Central memory CD8-positive, alpha-beta T cell (primary cell): ENCODE measurements around the gene SOBP.
A peak's percentile ranks its signal among the peaks of the same experiment; 100 is the strongest.

Source experiments
- ATAC-seq: fragments of 150-1000 bp; cut with Tn5 transposase; replicated peaks from 2 replicates; pipeline ENCODE4 v1.10.0; 2022; ENCODE audit warnings: mild to moderate bottlenecking, moderate FRiP score, moderate number of reproducible peaks; ENCODE audit not compliant: poor library complexity, severe bottlenecking; ENCODE audit errors: extremely low read depth
- DNase-seq, 2 donors: peaks; one replicate each; pipeline ENCODE4 v3.0.0; 2021; ENCODE audit warnings: low spot score in 2 of 2
- H3K27ac Mint-ChIP-seq: one replicate; pipeline ENCODE4 v1.8.0; 2022; ENCODE audit warnings: low read depth, mild to moderate bottlenecking, moderate library complexity, mixed read lengths
- H3K27me3 Mint-ChIP-seq: one replicate; pipeline ENCODE4 v1.8.0; 2022; ENCODE audit warnings: mixed read lengths
- H3K36me3 Mint-ChIP-seq: one replicate; pipeline ENCODE4 v1.8.0; 2022; ENCODE audit warnings: mild to moderate bottlenecking, moderate library complexity, mixed read lengths; ENCODE audit not compliant: insufficient read depth
- H3K4me1 Mint-ChIP-seq: one replicate; pipeline ENCODE4 v1.8.0; 2022; ENCODE audit warnings: mixed read lengths
- H3K4me3 Mint-ChIP-seq: one replicate; pipeline ENCODE4 v1.8.0; 2022; ENCODE audit warnings: mild to moderate bottlenecking, moderate library complexity, mixed read lengths
- H3K9me3 Mint-ChIP-seq: one replicate; pipeline ENCODE4 v1.8.0; 2022; ENCODE audit warnings: mixed read lengths

Gene SOBP

DNA sequence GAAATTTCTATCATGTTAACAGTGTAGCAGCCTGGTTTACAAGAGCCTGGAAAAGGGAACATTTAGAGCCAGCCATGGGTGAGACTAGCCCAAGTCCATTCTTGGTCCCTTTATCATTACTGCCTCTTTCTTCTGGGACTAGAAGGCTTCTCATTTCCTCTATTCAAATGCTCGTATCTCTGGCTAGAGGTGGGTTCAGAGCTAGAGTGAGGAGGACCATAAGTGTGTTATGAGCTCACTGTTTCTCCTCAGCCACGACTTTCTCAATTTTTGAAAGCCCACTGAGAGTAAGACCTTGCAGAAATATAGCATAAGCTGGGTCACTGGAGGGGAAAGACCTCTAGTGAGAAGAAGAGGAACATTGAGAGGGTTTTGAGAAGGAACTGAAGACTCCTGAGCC lies 100.0 kb downstream of the SOBP start:
- H3K27ac Mint-ChIP-seq, result no peak overlapping the region
- no peak for ATAC-seq
- H3K4me1 Mint-ChIP-seq, result no peaks in the 10 kb centered on the region
- no peaks in the 10 kb centered on the region for H3K9me3 Mint-ChIP-seq
- DNase-seq, result no peak
- no peaks in the 10 kb centered on the region for H3K36me3 Mint-ChIP-seq
- no peak overlapping the region for H3K4me3 Mint-ChIP-seq
- H3K27me3 Mint-ChIP-seq, result peaks cover 28% of the 10 kb centered on the region

DNA sequence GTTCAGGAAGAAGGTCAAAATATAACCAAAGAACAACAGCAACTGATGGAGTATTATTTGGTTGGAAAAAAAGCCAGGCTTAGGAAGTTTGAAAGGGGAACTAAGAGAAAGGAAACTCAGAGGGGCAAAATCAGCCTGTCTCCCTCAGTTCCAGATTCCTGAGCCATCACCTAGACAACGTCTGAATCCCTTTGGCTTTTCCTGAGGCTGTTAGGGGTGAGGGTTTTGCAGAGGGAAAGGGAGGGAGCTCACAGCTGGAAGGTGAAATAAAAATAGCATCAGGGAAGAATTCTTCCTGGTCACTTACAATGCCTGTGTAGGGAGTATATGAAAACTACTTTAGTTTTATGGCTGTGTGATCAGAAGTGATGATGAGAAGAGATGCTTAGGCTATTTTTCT lies 100.5 kb downstream of the SOBP start:
- ATAC-seq, result no peak
- no peak for DNase-seq
- H3K27me3 Mint-ChIP-seq, result peaks cover 28% of the 10 kb centered on the region
- no peak overlapping the region for H3K4me3 Mint-ChIP-seq
- H3K36me3 Mint-ChIP-seq, result no peaks in the 10 kb centered on the region
- no peaks in the 10 kb centered on the region for H3K9me3 Mint-ChIP-seq
- no peaks in the 10 kb centered on the region for H3K4me1 Mint-ChIP-seq
- no peak overlapping the region for H3K27ac Mint-ChIP-seq

DNA sequence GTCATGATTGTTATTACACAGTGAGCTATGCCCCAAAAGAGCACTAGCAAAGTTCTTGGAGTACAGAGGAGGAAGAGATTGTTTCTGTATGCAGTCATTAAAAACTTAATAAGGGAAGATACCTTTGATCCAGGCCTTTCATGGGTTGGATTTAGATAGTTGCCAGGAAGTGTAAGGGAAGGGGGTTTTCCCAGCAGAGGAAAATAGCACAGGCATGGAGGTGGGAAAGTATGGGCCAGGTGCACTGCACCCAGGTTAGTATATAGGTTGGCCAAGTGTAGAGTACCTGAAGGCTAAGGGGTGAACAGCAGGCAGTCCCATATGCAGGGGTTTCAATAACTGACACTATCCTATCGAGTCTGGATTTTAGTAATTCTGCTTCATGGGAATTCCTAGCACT lies 101.4 kb downstream of the SOBP start:
- Mint-ChIP-seq H3K36me3 (no peaks in the 10 kb centered on the region), H3K4me3 (no peak overlapping the region), H3K9me3 (no peaks in the 10 kb centered on the region), H3K4me1 (no peaks in the 10 kb centered on the region), H3K27ac (no peak overlapping the region), H3K27me3 (peaks cover 28% of the 10 kb centered on the region)
- ATAC-seq, result no peak
- DNase-seq, result no peak

DNA sequence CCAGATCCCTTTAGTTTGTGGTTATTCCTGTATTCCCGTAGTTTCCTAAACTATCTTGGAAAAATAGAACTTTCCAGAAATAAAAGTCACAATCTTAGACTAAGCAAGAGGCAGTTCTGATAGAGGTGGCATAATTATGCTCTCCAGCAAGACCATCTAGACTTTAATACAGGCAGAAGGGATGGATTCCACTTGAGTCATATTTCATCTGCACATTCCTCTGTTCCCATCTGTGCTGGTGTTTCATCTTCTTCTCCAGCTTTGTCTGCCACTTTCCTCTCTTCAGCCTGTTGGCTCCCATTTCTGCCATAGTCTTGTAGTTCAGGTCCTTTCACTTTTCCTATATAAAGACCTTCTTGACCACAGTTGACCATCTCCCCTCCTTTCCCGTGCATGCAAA lies 102.9 kb downstream of the SOBP start:
- Mint-ChIP-seq H3K36me3 (no peaks in the 10 kb centered on the region), H3K4me1 (no peaks in the 10 kb centered on the region), H3K27ac (no peak overlapping the region), H3K9me3 (no peaks in the 10 kb centered on the region), H3K4me3 (no peak overlapping the region), H3K27me3 (peaks cover 28% of the 10 kb centered on the region)
- DNase-seq (no peak), ATAC-seq (no peak)

DNA sequence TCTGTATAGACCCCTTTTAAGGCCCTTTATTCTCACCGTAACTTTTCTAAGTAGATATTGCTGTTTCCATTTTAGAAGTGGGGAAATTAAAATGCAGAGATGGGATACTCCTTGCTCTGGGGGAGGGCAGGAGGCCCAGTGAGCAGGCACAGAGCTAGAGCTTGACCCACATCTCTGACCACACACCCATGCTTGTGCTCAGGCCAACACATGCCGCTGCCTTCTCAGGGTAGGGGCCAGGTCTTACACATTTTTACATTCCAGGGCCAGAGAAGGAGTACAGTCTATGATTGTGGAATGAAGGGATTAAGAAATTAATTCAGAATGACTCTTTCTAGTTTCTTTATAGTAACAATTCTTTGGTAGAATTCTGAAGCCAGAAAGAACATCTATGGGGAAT lies 104.8 kb downstream of the SOBP start:
- DNase-seq (no peak), ATAC-seq (no peak)
- Mint-ChIP-seq H3K4me1 (no peaks in the 10 kb centered on the region), H3K4me3 (no peak overlapping the region), H3K36me3 (no peaks in the 10 kb centered on the region), H3K27me3 (peaks cover 28% of the 10 kb centered on the region), H3K27ac (no peak overlapping the region), H3K9me3 (no peaks in the 10 kb centered on the region)

DNA sequence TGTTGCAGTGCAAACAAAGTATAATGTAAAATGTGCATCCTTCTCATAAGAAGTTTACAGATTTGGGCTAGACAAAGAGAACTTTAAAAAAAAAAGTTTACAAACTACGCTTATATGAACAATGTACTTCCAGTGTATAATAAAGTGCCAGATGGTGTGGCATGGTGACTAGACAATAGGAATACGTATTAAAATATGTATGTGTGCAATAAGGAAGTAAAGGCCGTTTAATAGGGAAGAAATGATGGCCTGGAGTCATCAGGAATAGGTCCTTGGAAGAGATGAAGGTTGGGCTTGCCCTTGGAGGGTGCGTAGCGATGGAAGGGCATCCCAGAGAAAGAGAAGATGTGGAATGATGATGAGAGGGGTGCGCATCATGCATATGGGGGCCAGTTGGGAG lies 108.2 kb downstream of the SOBP start:
- no peak for DNase-seq
- peaks cover 4% of the 10 kb centered on the region for H3K27me3 Mint-ChIP-seq
- no peaks in the 10 kb centered on the region for H3K9me3 Mint-ChIP-seq
- H3K4me1 Mint-ChIP-seq, result no peaks in the 10 kb centered on the region
- H3K36me3 Mint-ChIP-seq, result no peaks in the 10 kb centered on the region
- H3K27ac Mint-ChIP-seq, result no peak overlapping the region
- no peak for ATAC-seq
- H3K4me3 Mint-ChIP-seq, result no peak overlapping the region

DNA sequence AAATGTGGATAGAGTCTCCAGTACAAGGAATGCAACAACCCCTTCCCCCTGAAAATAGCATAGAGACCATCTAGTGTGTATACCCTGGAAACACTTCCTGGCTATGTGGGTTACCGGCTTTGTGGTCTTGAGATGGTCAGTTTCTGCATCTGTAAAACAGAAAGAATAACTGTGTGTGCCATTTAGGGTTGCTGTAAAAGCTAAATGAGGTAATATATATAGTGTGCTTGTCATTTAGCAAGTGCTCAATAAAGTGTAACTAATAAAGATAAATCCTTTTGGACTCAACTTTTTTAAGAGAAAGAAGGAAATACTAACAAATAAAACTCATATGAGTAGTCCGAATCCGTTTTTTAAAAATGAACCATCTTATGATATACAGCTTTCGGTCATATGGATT lies 109.1 kb downstream of the SOBP start:
- ATAC-seq (no peak), DNase-seq (no peak)
- no peaks in the 10 kb centered on the region for H3K27me3 Mint-ChIP-seq
- no peaks in the 10 kb centered on the region for H3K9me3 Mint-ChIP-seq
- H3K4me1 Mint-ChIP-seq, result no peaks in the 10 kb centered on the region
- no peak overlapping the region for H3K4me3 Mint-ChIP-seq
- H3K27ac Mint-ChIP-seq, result no peak overlapping the region
- no peaks in the 10 kb centered on the region for H3K36me3 Mint-ChIP-seq

DNA sequence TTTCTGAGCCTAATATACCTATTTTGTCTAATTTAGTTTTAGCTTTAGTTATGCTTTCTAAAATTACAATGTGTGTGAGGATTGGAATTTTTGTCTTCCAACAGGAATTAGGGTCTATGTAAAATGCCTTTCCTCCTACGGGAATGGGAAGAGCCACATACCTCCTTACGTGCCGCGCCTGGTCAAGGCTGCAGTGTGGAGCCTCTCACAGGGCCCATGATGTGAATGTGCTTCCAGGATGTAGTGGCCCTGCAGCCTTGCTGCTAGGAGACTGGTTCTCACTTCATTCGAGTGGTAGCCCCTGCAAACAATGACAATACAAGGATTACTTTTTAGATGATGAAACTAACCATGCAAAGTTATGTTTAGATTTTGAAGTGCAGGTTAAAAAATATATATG lies 110.2 kb downstream of the SOBP start:
- Mint-ChIP-seq H3K27ac (no peak overlapping the region), H3K27me3 (no peaks in the 10 kb centered on the region), H3K36me3 (no peaks in the 10 kb centered on the region), H3K4me1 (no peaks in the 10 kb centered on the region), H3K9me3 (no peaks in the 10 kb centered on the region), H3K4me3 (no peak overlapping the region)
- no peak for DNase-seq
- no peak for ATAC-seq

DNA sequence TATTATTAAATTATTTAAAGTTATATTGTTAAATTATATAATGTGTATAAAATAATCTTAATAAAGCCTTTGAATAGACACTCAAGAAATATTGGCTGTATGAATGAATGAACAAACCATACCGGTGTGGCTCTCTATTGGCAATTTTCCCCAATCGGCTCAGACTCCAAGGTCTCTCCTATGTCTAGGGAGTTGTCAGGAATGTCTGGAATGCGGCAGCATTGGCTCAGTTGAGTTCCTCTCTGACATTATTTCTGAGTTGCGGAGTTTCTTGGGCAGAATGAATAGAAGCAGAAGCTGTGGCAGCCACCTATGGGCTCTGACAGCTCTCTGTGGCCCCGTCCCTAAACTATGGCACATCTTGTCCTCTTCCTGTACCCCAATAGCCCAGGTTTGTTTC lies 111.0 kb downstream of the SOBP start:
- H3K4me1 Mint-ChIP-seq, result no peaks in the 10 kb centered on the region

DNA sequence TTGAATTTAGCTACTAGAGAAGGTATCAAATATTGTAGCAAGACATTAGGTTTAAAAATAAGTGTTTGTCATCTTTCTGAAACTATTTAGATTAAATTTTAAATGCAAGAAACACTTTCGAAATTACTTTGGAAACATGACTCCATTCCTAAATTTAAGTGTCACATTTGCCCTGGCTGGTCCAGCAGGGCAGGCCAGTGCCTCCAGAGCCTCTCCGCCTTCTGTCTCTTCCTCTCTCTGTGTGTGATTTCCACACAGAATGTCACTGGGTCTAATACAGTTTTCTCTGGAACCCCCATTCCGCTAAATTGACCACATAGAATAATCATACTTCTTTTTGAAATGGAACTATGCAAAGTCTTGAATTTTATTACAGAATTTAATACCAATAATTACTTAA lies 111.5 kb downstream of the SOBP start:
- Mint-ChIP-seq H3K27me3 (no peaks in the 10 kb centered on the region), H3K36me3 (no peaks in the 10 kb centered on the region)

More for the DNA sequence above, 111.0 kb downstream of the SOBP start:
- DNase-seq, result no peak
- H3K9me3 Mint-ChIP-seq, result no peaks in the 10 kb centered on the region
- no peak overlapping the region for H3K27ac Mint-ChIP-seq
- no peaks in the 10 kb centered on the region for H3K27me3 Mint-ChIP-seq
- ATAC-seq, result no peak
- H3K4me3 Mint-ChIP-seq, result no peak overlapping the region
- H3K36me3 Mint-ChIP-seq, result no peaks in the 10 kb centered on the region

DNA sequence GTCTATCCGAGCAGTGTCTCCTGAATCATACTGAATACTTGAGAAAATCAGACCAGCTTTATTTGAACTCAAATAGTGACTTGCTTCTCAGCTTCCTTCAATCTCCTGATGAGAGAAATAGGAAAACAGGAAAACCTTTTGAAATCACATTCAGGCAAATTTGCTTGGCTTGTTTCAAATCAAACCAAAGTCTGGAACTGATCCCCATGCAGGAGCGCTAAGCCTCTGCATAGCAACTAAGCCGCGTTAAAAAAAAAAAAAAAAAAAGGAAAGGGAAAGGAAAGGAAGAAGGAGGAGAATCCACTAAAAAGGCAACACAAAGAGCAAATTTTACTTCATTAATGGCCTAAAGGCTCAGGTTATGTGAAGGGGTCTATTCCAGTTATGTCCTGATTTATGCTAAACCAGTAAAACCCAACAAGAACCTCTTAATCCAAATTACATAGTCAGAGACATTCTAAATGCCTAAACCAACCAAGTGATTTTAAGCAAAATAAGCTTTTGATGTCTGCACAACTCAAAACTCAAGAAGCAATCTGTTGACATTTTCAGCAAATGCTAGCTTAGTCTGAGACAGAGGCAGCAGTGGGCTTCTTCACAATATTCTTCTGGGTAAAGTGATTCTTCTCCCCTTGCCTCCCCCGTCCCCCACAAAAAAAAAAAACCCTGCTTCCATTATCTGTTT lies 112.5 kb downstream of the SOBP start:
- H3K4me1 Mint-ChIP-seq, result no peaks in the 10 kb centered on the region
- H3K27ac Mint-ChIP-seq, result peak overlapping the region; percentile 48
- no peak overlapping the region for H3K4me3 Mint-ChIP-seq
- no peaks in the 10 kb centered on the region for H3K27me3 Mint-ChIP-seq
- ATAC-seq, result no peak
- no peak for DNase-seq
- no peaks in the 10 kb centered on the region for H3K36me3 Mint-ChIP-seq
- no peaks in the 10 kb centered on the region for H3K9me3 Mint-ChIP-seq

More for the DNA sequence above, 111.5 kb downstream of the SOBP start:
- Mint-ChIP-seq H3K27ac (no peak overlapping the region), H3K4me3 (no peak overlapping the region), H3K9me3 (no peaks in the 10 kb centered on the region), H3K4me1 (no peaks in the 10 kb centered on the region)
- DNase-seq, result no peak
- ATAC-seq, result no peak

DNA sequence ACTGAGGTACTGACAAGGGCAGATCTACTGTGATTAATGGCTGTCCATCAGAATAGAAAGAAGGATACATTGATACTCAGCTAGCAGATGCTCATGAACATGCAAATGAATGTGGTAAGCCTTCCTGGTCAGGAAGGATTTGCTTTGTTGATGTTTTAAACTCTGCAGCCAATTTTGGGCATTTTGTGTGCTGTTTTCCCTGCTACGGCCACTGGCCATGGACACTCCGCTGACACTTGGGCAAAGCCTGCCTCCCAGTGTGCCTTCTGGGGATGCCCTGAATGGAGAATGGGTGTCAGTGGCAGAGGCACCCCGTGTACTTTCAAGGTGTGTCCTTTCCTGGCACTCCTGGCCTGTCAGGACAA lies 113.1 kb downstream of the SOBP start:
- no peak overlapping the region for H3K27ac Mint-ChIP-seq
- no peak for DNase-seq
- no peaks in the 10 kb centered on the region for H3K4me1 Mint-ChIP-seq
- H3K9me3 Mint-ChIP-seq, result no peaks in the 10 kb centered on the region
- no peak for ATAC-seq
- no peaks in the 10 kb centered on the region for H3K27me3 Mint-ChIP-seq
- H3K4me3 Mint-ChIP-seq, result no peak overlapping the region
- no peaks in the 10 kb centered on the region for H3K36me3 Mint-ChIP-seq

DNA sequence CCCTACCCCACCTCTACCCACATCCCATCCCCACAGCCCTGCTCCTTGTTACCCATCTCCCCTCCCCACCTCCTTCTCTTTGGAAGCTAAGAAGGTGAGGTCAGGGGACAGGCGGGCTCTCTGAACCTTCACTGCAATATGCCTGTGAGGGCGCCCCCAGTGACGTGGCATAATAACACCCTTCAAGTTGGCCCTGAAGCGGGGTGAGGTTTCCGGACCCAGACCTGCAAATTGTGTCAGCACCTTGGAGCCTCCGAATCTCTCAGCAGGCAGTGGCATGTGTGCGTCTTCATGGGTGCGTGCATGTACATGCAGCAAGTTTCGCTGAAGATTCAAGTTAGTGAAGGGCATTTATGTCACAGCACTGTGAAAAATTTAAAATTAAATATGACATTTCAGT lies 114.6 kb downstream of the SOBP start:
- Mint-ChIP-seq H3K4me3 (no peak overlapping the region), H3K4me1 (no peaks in the 10 kb centered on the region), H3K27me3 (no peaks in the 10 kb centered on the region), H3K27ac (no peak overlapping the region), H3K36me3 (no peaks in the 10 kb centered on the region), H3K9me3 (no peaks in the 10 kb centered on the region)
- ATAC-seq (no peak), DNase-seq (no peak)

DNA sequence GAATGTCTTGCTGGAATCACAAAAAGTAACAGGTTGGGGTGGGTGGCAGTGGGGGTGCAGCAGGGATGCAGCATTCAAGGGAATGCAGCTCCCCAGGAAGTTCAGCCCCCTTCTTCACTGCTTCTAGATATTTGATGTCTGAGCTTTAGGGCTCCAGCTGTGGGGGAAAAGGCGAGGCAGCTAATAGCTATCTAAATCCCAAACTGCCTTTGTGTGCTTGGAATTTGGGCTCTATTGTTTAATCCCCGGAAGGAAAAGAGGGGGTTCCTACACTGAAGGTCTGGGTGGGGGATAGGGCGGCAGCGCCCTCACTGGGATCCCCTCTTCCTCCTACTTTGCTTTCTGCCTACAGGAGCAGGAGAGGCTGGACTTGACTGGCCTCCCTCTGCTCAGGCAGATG lies 116.5 kb downstream of the SOBP start:
- Mint-ChIP-seq H3K9me3 (no peaks in the 10 kb centered on the region), H3K27ac (no peak overlapping the region), H3K4me3 (no peak overlapping the region), H3K4me1 (no peaks in the 10 kb centered on the region), H3K36me3 (no peaks in the 10 kb centered on the region), H3K27me3 (no peaks in the 10 kb centered on the region)
- DNase-seq, result no peak
- no peak for ATAC-seq
